Stimulated activated CD4-positive, alpha-beta T cell treated with anti-CD3 and anti-CD28 coated beads, TNF-alpha, amount 100 ng/mL, for 24 hours (primary cell): ENCODE measurements around the gene BBS9.

Experiments used
- DNase-seq, 3 experiments: peaks; one replicate each; pipeline ENCODE4 v3.0.0-alpha.2; 2020; ENCODE audit warnings: low read depth in 3 of 3

Gene BBS9

DNA sequence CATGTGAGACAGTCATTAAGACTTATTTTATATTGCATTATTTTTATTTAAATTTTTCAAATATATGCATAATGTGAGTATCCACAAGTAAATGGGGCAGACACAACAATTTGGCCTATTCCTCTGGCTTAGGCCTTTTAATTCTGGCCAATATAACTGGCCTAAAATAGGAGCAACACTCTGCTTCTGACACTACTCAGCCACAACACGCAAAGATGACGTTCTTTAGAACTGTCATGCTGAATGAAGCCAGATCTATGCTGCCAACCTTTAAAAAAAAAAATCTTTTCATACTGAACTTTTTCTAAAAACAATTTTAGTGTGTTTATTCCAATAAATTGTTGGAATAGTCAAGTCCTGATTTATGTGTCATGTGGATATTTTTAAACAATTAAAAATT is 421.0 kb downstream of the BBS9 start:
- DNase-seq: no peak

DNA sequence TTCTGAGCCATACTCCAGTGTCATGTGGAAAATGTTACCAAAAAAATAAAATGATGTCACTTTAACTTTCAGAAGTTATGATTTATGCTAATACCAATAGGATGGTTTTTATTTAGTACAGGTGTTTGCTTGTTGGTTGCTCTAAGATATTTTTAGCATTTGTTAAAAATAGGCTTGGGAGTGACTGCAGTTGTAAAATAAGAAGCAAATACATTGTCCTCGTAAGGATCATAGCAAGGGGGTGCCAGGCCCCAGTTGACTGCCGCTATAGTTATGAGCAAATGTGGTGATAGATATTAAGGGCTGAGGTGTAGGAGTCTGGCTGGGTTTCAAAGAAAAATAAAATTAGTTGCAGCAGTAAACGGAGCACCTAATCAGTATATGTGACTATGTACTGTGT is 421.6 kb downstream of the BBS9 start:
- DNase-seq: no peak

DNA sequence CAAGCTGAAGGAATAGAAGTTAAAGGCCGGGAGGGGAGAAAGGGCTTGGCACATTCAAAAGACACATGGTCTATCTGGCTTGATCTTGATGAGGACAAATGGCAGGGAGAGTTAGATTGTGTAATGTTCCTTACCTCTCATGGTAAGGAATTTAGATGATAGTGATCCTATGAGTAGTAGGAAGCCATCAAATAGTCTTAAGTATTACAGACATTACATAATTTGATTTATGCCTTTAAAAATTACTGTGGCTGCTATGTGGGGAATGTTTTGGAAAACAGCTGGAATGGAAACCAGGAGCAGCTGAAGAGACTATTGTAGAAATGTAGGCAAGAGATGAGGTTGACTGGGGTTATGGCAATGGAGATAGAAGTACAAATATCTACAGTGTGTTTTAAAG is 424.7 kb downstream of the BBS9 start:
- no peak for DNase-seq

DNA sequence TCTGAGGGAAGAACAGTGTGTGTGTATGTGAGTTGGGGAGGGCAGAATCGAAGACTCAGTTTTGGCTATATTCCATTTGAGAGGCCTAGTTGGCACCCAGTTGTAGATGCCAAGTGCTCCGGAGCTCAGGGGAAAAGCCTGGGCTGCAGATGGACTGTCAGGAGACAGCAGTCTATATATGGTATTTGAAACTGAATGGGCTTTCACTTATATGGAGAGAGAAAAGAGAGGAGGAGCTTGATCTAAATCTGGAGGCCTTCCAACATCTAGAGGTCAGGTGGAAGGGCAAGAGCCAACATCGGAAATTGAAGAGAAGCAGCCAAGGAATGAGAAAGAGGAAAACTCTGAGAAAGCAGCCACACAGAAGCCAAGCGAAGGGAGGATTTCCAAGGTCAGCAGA is 425.2 kb downstream of the BBS9 start:
- no peak for DNase-seq

DNA sequence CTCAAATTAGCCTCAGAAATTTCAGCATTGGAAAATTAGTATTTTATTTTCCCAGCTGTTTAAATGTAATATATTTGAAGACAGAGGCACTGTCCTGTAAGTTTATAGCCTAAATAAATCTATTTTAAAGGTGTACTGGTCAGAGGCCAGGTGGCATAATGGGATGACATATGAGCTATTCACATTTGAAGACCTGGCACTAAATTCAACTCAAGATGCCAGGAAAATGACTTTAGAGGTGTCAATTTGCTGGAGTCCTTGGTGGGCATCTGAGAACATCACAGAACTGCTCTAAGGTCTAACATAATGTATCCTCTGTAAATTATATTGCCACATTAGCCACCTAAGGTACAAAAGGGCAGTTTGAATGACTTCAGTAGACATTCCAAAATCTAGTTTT is 427.1 kb downstream of the BBS9 start:
- DNase-seq: no peak

DNA sequence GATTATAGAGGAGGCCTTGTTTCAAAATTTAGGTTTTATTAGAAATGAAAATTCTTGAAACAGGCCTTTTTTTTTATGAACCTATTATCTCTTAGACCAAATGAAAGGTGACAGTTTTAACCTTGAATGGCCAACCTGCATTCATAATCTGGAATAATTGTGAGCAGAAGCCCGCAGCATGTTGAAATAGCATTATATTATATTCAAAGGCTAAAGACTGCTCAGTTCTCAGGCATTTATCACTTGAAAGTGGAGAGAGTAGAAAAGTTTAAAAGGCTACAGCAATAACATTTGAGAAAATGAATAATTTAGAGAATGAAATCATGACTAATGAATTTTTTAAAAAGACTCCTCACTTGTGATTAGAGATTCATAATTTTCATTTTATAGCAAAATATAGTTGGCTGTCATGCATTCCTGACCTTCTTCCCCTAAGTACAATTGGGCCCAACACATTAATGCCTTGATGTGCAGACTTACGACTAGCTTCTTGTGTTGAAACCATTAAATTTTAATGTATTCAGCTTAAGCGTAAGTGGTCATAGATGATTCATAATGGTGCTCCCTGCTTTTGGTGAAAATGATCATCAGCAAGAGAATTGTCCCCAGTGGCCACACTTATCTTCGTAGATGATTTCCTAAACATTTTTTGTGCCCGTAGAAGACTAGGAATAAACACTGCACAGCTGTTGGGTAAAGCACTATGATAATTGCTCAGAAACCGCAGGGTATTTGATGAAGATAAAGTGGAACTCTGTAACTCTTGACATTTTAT is 429.4 kb downstream of the BBS9 start:
- DNase-seq: no peak

DNA sequence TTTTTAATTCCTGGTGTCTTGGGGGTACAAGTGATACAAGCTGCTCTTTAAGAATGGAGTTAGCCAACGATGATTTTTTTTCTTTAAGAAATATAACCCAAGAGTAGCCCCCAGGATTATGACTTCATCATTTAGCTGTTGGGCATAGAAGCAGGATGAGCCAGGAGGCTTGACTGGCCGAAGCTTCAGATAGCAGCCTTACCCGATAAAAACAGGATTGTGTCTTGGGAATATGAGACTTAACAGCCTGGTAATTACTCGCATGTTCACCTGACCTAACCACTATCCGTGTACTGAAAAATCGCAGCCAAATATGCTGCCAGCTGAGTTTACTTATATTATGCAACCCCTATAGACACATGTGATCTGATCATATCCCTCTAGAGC is 430.0 kb downstream of the BBS9 start:
- no peak for DNase-seq

DNA sequence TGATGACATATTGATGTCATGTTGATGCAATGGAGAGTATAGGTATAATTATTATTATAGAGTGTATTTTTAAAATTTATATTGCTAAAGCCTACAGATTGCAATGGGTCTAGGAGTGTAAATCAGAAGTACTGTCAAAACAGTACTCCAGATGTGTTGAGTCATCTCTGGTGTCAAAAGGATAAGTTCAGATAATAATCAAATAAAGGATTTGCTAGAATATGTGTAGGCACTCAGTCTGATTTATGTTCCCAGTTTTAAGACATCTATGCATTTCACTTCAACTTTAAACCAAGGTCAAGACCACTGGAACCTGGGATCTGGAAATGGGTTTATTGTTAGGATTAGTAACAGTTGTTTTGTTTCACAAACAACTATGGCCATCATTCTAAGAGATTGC is 433.6 kb downstream of the BBS9 start:
- no peak for DNase-seq

DNA sequence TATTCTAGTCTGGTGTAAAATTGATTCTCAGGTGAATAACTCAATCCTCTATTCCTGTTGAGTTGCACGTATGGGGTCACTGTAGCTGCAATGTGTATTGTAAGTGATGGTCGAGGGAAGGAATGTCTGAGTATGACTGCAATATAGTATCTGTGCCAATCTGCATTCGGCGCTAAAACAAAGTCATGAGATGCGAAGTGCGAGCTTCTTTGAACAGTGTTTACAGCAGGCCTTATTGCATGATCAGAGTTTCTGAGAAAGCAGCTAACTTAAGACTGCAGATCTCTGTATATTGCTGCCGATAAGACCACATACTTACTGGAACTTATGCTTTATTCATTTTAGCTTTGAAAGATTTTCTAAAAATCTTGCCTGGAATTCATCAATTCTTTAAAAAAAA is 434.3 kb downstream of the BBS9 start:
- no peak for DNase-seq

DNA sequence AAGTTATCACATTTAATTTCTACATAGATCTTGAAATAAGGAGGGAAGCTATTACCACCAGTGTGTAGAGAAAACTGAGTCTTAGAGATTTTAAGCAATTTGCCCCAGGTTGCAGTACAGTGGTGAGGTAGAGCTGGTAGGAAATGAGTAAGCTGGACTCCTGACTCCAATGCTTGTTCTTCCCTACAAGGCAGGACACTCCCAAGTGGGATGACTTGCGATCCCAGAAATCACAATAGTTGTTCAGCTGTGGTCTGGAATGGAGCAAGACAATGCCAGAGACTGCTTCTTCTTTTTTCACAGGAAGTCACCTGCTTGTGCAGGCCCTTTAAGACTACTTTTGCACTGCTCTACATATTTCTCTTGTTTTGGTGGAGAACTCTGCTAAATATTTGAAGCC is 448.8 kb downstream of the BBS9 start:
- DNase-seq: no peak

DNA sequence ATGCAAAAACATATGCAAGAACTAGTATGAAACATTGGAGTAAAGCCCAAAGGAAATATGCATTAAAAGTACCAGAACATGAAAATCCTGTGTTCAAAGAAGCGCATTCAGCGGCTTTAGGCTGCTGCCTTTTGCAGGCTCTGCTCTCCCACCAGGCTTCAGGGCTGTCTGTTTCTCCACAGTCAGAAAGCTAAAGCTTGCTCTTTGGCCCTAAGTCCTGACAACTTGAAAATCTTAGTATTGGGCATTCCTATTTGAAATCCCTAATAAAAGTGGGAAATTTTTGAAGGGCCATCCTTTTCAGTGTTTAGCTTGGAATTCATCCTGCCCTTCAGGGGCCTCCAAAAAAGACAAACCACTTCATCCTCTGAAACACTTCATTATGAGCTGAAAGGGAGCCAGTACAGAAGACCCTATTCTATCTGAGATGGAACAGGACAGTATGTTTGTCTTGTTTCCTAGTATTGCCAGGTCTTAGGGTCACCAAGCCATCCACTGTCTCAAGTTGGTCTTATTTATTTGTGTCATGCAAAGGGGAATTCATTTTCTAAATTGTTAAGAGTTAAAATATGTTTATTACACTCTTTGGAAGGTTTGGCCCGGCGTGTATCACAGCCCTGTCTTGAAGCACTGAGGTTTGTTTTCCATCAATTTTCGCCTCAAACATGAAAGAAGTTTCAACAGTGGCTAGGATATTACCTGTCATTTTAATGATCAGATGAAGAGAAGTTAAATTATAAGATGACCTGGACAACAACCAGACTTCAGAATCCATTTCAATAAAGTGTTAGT is 449.7 kb downstream of the BBS9 start:
- DNase-seq: no peak

DNA sequence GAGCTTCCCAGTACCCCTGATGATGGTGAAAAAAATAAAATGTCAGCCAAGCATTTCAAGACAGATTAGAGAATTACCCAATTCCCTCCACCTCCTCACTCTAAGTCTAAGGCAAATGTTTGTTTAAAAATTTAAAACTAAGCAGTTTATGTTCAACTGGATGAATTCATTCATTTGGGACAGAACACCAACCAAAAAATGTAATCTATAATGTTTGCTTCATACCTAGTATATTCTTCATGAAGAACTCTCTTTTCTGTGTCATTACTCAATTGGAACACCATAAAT is 450.3 kb downstream of the BBS9 start:
- no peak for DNase-seq

DNA sequence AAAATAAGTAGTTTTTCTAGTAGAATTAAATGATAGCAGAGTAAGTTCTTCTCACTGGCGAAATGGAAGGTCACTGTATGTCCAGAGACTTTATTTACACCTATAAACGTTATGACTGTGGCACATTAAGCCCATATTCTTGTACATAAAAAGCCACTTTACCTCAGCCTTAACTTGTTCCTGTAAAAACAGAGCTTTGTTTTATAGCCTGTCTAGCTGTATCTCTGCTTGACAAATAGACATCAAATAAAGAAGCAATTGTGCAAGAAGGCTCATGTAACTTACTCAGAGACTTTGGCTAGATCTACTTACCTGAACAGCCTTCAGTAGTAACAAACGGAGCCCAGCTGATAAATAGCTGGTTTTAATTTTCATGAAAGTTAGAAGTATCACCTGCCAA is 451.9 kb downstream of the BBS9 start:
- no peak for DNase-seq

DNA sequence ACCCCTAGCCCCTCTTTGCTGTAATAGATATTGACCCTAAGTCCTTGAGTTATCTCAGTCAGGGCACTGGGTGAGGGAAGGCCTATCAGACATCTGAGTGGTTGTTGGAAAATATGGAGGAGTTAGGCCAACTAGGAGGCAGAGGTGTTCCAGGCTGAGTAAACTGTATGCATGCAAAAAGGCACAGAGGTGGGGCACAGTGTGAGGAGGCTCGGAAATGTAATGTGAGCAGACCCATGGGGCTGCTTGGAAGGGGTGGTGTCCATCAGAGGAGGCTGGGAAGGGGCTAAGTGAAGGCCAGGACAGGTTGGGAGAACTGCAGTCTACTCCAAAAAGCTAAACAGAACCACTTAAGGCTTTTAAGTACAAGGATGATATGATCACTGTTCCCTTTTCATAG is 452.7 kb downstream of the BBS9 start:
- no peak for DNase-seq

DNA sequence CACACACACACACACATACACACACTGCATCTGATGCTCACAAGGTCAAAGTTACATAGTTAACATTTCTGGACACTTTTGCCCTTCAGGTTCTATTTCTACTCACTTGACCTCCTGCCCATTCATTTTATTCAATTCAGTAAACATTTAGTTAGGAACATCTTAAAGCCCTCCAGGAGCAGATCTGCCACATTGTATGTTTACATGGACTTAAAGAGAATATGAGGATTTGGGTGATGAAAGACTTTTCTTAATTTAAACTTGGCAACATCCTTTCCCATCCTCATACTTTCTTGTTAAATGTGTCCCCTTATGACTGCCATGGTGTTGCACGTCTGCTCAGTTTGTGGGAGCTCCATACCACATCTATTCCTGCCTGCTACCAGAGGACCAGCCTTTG is 453.2 kb downstream of the BBS9 start:
- DNase-seq: no peak

DNA sequence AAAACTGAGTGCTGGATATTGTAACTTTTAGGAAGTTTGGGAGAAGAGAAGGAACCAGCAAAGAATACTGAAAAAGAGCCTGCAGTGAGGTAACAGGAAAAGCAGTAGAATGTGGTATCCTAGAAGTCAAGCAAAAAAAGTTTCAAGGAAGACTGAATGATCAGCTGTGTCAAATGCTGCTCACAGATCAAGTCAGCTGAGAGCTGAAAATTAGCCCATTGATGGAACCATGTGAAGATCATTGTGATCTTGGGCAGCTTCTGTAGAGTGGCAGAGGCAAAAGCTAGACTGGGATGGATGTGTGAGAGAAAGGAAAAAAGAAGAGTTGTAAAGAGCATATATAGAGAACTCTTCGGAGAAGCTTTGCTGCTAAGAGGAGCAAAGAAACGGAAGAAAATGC is 460.5 kb downstream of the BBS9 start:
- DNase-seq: no peak

DNA sequence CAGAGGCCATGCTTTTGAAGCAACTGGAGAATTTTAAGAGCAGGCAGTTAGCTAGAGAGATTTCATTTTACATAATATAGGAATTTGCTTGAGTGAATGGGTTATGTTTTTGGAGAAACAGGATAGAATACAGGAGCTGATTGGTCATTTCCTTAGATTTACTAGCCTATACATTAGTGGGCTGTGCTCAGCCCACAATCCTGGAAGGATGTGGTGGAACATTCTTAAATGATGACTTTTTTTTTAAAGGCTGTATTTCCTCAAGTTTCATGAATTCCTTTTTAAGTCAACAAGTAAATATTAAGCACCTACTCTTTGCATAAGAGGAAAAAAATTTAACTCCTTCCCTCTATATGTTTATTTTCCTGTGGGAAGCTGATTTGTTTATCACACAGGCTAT is 461.6 kb downstream of the BBS9 start:
- DNase-seq: no peak

DNA sequence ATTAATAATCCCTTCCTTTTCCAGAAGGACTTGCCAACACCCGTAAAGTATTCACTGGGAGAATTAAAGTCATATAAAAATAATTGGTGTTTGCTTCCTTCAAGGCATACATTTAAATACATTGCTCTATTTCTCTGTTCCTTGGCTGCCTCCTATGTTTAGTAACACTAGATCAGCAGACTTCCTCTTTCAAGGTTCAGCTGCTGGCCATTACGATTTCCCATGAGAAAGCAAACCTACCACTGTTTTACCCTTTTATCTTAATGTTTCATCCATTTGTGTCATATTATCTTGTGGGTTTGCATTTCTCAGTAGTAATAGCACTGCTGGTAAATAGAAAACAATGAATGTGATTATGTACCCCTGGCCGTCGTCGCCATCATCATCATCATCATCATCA is 462.1 kb downstream of the BBS9 start:
- DNase-seq: no peak

DNA sequence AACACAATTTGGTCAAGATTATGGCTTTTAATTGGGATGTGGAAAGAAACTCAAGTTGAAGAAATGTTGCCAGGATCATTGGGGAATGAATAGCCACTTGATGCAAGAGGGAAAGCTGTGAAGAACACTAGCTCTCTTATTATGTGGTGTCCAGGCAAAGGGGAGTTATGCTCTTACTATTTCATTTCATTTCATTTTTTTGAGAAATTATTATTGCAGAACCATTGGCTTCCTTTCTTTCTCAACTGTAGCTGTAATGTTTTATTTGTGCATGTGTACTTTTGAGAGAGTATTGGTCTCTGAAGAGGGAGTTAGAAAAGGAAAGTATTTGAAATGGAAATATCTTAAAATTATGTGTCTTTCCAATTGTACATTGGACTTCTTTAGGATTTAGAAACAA is 463.4 kb downstream of the BBS9 start:
- DNase-seq: no peak

DNA sequence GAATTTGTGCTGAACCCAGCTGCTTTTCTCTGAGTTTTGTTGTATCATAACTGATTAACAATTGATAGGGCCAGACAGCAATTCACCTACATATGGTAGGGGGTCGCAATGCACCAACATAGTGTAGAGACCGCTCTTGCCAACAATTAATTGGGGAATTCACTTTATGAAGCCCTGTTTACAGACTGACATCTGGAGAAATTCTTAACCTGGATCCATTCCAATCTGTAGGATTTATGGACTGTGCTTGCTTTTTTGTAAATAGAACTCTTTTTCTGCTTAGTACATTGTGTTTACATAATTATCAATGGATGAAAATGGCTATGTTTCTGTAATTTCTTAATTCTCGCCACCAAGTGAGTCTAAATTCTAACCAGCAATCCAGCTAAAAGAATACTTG is 464.2 kb downstream of the BBS9 start:
- no peak for DNase-seq

DNA sequence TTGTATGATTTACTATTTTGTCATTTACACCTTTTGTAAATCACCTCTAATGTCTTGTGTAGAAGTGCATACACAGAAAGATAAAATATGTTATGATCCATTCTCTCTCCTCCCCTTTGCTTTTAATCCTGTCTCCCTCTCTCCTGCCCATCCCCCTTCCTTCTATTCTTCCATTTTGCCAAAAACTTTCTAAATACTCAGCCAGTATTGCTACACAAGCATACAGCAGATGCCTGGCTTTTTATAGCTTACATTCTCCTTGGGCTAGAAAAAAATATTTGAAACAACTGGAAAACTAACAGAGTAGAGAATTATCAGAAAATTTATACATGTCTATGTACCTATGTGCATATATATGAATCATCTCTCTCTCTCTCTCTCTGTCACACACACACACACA is 467.3 kb downstream of the BBS9 start:
- DNase-seq: no peak

DNA sequence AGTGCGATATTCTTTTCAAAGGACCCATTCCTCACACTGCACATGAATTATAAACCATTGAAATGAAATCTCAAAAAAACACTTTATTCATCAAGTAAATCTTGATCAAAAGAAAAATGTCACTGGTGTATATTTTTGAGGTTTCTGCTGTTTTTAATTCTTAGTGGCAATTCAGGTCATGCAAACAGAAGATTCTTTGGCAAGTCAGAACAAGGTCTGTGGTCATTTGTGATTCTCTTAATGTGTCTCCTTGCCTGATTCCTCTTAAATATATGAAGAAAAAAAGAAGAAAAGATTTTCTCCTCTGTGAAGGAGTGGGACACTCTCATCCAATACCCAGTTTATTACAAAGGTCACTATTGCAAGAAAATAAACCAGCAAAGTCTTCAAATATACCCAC is 467.8 kb downstream of the BBS9 start:
- no peak for DNase-seq

DNA sequence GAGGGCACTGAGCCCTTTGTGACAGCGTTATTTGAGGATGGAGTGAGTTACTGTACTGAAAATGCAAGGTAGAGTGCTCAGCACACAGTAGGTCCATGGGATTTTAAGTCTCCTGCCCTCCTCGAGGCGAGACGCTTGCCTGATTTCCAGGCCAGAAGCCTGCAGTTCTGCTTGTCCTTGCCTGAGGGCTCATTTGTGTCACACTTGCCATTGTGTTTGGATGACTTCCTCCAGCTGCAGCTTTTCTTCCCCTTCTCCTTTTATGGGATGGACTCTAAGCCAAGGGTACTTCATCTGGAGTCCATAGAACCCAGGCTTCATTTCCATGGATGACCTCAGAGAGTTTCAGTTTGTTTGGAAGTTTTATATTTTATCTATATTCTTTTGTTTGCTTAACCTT is 471.7 kb downstream of the BBS9 start:
- DNase-seq: no peak

DNA sequence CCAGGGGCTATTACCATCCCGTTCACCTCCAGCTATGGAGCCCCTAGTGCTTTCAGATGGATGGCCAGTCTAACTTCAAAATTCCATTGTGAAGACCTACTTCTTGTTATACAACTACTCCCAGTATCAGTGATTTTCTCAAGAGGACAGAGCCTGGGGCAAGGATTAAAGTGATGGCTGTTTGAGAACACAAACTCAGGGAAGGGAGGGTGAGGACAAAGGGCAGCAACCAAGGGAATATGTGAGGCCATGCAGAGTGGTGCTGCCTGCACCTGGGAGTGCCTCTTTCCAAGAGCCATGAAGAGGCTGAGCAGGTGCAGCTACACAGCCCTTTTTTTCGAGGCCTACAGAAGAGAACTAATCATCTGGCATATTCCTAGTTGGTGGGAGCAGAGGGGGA is 472.5 kb downstream of the BBS9 start:
- DNase-seq: no peak
